AG10803 (cell line): ENCODE results near the gene CLEC19A.

Source experiments
- DNase-seq: peaks from one replicate; pipeline ENCODE4 v3.0.0; 2010; ENCODE audit warnings: low read depth
- H3K4me3 ChIP-seq: 2 replicates; pipeline ENCODE4 v1.5.1; 2011; ENCODE audit warnings: mild to moderate bottlenecking, low read length, control low read depth
- CTCF ChIP-seq: conservative IDR thresholded peaks from 2 replicates; pipeline ENCODE4 v1.5.1; 2011; ENCODE audit warnings: mild to moderate bottlenecking, low read length, control low read depth, inconsistent platforms

Gene CLEC19A

GRCh38 chr16:19285431-19285830 lies at the start of gene CLEC19A:
CLEC19A (plus strand) TSS chr16:19285731; CDS start chr16:19285852, 121 bp downstream.
- no peak for TF ChIP-seq CTCF
- no peak within 1 kb of the TSS for H3K4me3 ChIP-seq
- DNase-seq: no peak

GRCh38 chr16:19235886-19236285 lies 49.6 kb upstream of the CLEC19A start:
- no peak for DNase-seq
- no peak for TF ChIP-seq CTCF
- H3K4me3 ChIP-seq: no peak overlapping the region

- no peak for TF ChIP-seq CTCF
- DNase-seq: no peak
- no peak overlapping the region for H3K4me3 ChIP-seq
These were observed 48.8 kb upstream of the CLEC19A start for GRCh38 chr16:19236561-19237209.

GRCh38 chr16:19238406-19238805 lies 47.1 kb upstream of the CLEC19A start:
- no peak for TF ChIP-seq CTCF
- DNase-seq: no peak
- no peak overlapping the region for H3K4me3 ChIP-seq

- no peak for DNase-seq
- H3K4me3 ChIP-seq: no peak overlapping the region
- no peak for TF ChIP-seq CTCF
These were observed 45.9 kb upstream of the CLEC19A start for GRCh38 chr16:19239511-19240155.

GRCh38 chr16:19240494-19240893 lies 45.0 kb upstream of the CLEC19A start:
- DNase-seq: no peak
- no peak overlapping the region for H3K4me3 ChIP-seq
- no peak for TF ChIP-seq CTCF

GRCh38 chr16:19241512-19241911 lies 44.0 kb upstream of the CLEC19A start:
- TF ChIP-seq CTCF: no peak
- no peak for DNase-seq
- H3K4me3 ChIP-seq: no peak overlapping the region
